HTERT RPE-1 (cell line): ENCODE measurements around the gene TJAP1.
"Not testable (repeated sequence)": the region's sequence is repeated elsewhere in the genome, so short reads cannot be mapped to it uniquely, and the experiment has no call there.

ENCODE experiments used
- in situ Hi-C: fragments of 300-500 bp; cut with MboI; formaldehyde crosslinking; loops from 4 replicates; pipeline ENCODE4 v1.14.3; 2020; ENCODE audit warnings: low sequenced_read_pairs

Gene TJAP1

DNA sequence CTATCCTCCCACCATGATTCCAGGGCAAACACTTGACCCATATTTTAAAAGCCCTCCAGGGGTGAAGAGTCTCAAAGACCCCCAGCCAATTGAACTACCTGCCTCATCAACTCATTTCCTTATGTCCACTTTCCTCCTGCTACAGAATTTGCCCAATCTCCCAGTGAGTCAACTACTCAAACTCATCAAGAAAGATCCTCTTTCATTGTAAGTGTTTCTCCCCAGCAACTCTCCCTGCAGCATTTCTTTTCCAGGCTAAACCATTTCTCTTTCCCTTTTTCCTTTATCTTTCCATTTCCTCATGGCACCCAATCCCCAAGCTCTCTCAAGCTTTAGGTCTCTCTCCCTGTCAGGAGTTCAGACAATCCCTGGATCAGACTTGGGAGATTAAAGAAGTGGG is 23.5 kb upstream of the TJAP1 start:
- in situ Hi-C loops, result no loop called here

DNA sequence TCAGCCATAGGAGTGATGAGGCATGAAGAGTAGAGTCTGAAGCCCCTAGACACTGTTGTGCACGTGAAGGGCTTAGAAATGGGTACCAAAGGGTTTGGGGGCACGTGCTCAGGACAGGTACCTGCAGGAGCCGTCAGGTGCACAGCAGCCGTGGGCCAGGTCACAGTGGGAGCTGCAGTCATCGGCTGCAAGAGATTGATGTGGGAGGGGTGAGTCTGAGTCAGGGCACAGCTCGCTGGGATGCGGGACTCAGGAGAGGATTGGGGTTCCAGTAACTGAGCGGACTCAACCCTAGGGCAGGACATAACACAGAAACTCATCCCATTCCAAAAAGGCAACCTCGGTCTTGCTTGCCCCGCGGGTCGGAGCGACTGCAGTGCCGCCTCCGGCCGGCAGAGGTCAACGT is 23.1 kb upstream of the TJAP1 start:
- in situ Hi-C loops, result no loop called here

DNA sequence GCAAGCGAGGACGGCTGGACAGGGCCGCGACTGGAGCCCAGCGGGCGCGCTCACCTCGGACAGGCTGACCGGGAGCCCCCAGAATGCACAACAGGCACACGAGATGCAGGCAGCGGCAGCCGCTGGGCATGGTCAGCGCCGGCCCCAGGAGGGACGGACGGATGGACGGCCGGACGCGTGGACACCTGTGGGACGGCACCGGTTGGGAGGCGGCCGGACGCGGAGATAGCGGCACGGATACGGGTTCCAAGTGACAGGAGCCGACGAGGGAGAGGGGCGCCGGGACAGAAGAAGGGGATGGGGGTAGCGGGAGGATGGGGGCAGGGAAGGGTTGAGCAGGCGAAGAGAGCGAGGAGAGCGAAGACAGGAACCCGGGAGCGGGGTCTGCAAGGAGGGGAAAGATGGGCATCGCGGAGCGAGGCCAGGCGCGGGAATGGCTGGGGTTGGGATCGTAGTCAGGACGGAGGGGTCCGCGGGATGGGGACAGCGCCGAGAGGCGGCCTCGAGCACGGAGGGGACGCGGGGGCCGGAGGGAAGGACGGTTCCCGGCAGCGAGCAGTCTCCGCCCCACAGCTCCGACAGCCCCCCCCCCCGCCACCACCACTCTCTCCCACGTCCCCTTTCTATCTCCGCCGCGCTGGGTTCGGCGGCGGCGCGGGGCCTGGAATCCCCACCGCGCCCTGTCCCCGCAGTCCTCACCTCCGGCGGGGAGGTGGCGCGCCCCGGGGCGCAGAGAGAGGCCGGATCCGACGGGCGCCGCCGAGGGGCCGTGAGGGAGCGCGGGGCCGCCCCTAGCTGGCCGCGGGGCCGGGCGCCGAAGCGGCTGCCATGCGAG is 22.5 kb upstream of the TJAP1 start:
- in situ Hi-C loops, result no loop called here

DNA sequence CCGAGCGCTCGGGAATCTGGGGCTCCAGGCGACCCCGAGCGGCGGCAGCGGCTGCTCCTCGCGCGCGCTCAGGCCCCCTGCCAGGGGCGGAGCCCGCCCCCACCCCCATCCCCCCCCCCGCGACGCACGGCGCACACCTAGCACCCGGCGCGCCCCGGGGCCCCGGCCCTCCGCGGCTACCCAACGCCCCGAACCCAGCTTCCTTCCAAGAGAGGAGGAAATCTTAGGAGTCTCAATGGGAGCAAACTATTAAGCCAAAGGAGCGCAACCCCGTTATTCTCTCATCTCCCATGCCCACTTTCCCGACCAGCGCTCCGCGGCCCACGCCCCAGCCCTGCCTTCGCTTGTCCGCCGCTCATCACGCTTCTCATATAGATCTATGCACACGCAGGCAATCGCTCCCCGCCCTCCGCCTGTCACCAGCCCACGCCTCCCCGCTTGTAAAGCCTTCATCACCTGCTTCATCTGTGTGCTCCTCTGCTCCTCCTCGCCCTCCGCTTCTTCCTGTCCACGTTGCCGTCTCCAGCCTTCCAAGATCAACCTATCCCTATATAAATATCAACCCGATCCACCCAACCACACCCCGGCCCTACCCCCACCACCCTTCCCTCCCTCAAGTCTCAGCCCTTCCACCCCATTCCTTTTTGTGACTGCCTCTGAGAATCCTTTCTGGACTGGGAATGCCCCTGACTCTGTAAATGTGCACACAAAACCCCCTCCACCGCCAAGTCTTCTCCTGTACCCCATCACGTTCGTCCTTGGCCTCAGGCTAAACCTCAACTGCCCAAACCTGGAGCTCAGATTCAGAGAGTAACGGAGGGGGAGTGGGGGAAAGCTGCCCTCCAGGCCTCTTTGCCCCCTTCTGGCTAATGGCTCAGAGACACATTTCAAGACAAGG is 21.6 kb upstream of the TJAP1 start, which contains the start of gene DLK2:
TSS of gene DLK2 (minus strand) at position 18 of the 898 bp plus-strand sequence. CDS start 723 bp downstream, outside the sequence.
- in situ Hi-C loops, result no loop called here

DNA sequence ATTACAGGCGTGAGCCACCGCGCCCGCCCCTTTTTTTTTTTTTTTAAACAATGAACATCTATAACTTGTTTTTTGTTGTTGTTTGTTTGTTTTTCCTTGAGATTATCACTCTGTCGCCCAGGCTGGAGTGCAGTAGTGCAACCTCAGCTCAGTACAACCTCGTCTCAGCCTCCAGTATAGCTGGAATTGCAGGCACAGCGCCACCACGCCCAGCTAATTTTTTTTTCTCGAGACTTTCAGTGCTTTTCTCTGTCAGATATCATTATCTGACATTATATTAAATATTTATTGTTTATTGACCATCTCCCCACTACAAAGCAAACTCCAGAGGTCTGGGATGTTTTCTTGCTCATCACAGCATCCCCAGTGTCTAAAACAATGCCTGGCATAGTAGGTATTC is 19.7 kb upstream of the TJAP1 start:
- in situ Hi-C loops, result no loop called here

DNA sequence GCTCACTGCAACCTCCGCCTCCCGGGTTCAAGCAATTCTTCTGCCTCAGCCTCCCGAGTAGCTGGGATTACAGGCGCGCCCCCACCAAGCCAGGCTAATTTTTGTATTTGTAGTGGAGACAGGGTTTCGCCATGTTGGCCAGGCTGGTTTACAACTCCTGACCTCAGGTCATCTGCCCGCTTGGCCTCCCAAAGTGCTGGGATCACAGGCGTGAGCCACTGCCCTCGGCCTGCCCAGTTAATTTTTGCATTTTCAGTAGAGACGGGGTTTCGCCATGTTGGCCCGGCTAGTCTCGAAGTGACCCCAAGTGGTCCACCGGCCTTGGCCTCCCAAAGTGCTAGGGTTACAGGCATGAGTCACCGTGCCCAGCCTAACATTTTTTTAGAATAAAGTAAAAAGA is 19.2 kb upstream of the TJAP1 start:
- in situ Hi-C loops, result not testable (repeated sequence)

DNA sequence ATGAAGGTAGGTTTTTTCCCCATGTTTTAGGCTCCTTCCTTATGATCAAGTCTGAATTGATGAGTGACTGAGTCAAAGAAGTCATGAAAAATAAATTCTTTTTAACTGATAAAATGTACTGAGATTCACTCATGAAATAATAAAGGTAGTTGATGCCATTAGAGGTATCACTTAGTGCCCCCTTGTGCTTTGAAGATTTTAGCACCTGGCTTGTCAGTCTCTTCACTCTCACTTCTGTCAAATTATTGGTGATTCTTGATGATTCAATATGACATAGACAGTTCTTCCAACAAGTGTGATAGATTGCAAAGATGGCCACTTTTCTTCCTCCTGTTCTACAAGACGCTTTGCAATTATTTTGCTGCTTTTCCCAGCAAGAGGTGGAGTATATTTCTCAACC is 17.8 kb upstream of the TJAP1 start:
- in situ Hi-C loops, result no loop called here

DNA sequence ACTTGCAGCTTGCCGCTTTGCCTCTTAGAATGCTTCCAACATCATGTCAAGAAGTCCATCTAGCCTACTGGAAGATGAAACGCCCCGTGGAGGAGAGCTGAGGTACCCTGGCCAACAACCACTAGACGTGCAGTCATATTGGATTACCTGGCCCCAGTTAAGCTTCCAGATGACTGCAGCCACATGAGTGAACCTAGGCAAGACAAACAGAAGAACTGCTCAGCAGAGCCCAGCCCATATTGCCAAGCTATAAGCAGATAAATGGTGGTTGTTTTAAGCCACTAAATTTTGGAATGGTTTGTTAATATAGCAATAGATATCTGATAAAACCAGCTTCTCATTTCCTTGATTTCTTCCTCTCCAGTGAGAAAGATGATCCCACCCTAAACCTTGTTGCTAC is 17.3 kb upstream of the TJAP1 start:
- in situ Hi-C loops, result no loop called here

DNA sequence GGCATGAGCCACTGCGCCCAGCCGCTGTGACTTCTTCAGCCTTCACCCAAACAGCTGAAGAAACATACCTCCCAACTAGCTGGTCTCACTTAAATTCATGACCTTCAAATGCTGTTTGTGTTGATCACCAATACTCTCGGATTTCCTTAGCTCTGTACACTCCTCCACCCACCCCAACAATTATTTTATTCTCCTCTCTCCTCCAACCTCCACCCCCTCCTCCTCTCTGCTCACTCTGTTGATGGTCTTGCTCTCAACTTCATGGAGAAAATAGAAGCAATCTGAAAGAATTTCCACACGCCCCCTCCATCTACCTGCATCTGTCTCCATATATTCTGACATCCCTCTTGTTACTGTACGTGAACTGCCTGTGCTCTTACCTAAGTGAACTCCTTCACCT is 15.4 kb upstream of the TJAP1 start:
- in situ Hi-C loops, result no loop called here

DNA sequence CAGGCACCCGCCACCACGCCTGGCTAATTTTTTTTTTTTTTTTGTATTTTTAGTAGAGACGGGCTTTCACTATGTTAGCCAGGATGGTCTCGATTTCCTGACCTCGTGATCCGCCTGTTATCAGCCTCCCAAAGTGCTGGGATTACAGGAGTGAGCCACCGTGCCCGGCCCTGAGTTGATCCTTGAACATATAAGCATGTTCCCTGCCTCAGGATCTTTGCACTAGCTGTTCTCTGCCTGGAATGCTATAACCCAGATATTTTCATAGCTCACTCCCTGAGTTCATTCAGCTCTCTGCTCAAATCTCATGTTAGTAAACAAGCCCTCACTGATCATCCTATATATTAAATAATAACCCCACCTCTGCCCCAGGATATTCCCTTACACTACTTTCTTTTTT is 13.0 kb upstream of the TJAP1 start:
- in situ Hi-C loops, result no loop called here

DNA sequence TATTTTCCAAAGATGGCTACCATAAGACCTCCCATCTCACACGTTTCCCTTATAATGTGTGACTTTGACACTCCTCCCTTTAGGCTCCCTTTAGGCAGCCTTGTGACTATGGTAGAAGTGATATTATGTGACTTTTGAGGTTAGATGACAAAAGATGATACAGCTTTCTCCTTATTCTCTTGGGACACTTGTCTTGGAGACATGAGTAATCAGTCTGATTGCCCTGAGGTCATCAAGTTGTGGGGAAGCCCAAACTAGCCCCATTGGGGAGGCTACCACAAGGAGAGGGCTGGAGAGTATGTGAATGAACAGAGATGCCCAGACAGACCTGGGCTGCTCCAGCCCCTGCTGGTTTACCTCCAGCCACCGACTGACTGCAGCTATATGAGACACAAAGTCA is 11.4 kb upstream of the TJAP1 start:
- in situ Hi-C loops, result no loop called here

DNA sequence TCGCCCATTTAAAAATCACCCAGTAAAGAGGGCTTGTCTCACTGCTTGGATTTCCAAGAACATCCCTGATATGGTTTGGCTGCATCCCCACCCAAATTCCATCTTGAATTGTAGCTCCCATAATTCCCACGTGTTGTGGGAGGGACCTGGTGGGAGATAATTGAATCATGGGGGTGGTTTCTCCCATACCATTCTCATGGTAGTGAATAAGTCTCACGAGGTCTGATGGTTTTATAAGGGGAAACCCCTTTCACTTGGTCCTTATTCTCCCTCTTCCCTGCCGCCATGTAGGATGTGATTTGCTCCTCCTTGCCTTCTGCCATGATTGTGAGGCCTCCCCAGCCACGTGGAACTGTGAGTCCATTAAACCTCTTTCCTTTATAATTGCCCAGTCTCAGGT is 10.1 kb upstream of the TJAP1 start:
- in situ Hi-C loops, result not testable (repeated sequence)

DNA sequence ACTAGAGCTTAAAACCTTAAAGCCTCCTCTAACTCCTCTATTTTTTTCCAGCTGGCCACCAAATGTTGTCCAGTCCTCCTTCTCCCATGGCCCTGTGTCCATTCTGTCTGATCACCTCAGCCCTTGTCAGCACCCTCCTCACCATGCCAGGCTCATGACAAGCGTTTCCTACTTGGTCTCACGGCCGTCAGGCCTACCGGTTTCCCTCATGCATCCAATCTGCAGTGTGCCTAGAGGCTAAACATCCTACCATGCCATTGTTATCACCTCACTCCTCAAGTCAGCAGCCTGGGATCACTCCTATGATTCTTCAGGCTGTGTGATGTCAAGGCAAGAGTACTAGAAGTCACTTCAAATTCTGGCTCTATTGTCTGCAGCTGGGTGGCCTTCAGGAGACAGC is 9.6 kb upstream of the TJAP1 start:
- in situ Hi-C loops, result no loop called here

DNA sequence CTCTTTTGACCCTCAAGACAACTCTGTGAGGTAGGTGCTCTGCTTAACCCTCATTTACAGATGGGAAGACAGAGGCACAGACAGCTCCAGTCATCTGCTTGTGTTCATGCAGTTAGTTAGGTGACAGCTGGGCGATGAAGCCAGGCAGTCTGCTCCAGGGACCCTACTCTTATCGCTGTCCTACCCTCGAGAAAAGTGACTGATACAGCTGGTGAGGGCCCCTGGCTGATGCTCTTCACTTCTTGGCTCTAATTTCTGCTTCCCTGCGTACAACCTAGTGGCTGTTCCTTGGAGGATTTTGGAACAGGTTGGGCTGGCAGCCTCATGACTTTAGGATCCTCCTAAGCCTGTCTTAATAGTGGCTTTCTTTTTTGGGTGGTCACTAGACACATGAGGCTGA is 9.1 kb upstream of the TJAP1 start:
- in situ Hi-C loops, result no loop called here

DNA sequence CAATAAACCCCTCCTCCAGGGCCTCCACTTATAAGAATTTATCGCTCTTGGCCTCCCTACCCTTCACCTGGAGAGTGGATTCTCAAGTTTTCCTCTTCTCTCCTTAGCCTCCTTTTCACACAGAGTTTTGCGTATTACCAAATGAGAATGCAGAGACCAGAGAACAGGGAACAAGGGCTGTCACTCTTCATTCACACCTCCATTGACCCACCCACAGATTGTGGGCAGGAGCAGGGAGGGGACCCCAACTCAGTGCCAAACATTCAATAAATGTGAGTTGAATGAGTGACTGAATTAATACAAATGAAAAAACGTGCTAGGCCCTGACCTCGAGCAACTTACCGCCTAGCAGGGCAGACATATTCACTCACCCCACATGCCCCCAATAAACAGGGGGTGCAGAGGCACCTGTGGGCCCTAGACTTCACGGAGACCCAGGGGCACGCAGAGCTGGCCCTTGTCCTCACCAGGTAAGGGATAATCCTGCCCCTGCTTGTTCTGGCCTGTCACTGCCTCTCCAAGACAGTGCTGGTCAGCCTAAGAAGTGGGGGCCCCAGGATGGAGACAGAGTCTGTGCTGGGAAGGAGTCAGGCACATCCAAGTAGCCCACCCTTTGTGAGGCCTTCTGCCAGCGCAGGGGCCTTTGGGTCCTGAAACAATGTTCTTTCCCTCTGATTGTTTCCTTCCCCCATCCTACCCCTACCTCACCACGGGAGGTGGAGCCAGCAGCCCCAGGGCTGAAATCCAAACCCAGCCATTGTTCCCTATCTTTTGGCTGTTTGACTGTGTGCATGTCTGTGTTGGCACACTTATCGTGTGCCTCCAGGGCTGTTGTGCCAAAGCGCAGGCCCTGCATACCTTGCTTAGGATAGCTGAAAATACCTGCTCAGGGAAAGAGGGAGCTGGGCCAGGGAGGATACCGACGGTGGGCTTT is 8.4 kb upstream of the TJAP1 start:
- in situ Hi-C loops, result no loop called here

DNA sequence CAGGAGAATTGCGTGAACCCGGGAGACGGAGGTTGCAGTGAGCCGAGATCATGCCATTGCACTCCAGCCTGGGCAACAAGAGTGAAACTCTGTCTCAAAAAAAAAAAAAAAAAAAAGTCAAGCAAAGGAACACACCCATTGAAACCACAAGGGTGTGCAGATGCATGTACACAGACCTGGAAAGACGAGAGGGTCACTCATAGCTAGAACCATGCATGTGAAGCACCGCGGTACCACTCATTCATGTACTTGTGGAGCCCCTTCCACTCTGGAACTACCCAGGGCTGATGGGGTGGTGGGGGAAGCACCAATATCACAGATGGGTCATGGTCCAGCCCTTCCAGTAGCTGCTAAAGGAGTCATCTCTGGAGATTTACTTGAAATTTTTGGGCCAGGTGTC is 7.4 kb upstream of the TJAP1 start:
- in situ Hi-C loops, result no loop called here

DNA sequence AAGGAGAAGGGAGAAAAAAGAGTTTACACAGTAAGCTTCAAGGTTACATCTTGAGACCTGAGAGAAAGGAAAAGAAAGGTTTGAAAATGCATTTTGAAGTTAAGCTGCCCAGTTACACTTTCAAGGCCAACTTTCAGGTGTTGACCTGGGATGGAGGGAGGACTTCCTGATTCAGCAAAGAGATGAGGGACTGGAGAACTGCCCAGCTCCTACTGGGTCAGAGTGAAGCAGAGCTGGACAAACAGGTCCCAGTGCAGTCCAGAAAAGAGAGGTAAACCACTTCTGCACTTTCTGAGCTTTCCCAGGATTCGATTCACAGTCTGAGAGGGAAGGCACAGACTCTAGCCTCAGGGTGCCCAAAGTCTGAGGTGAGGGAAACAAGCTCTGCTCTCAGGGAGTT is 6.0 kb upstream of the TJAP1 start:
- in situ Hi-C loops, result no loop called here

DNA sequence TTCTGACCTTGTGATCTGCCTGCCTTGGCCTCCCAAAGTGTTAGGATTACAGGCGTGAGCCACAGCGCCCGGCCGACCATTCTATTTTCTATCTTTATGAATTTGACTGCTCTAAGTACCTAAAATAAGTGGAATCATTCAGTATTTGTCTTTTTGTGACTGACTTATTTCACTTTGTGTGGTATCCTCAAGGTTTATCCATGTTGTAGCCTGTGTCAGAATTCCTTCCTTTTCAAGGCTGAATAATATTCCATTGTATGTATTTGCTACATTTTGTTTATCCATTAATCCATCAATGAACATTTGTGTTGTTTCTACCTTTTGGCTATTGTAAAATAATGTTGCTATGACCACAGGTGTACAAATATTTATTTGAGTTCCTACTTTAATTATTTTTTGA is 4.9 kb upstream of the TJAP1 start:
- in situ Hi-C loops, result no loop called here

DNA sequence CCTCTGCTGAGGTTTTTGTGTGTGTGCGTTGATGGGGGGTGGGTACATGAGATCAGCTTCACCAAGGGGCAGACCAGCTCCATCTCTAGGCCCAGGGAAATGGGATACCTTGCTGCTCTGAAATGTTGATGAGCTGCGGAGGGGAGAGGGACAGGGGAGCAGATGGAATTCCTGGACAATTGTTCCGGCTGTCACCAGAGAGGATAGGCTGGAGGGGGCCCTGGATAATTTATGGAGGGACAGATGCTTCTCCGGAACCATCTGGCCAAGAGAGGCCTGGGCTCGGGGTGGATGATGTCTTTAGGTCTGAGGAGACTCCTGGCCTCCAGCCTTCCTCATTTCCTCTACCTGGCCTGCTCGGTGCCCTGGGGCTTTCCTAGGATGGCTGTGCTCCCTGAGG is 1.9 kb upstream of the TJAP1 start:
- in situ Hi-C loops, result no loop called here

DNA sequence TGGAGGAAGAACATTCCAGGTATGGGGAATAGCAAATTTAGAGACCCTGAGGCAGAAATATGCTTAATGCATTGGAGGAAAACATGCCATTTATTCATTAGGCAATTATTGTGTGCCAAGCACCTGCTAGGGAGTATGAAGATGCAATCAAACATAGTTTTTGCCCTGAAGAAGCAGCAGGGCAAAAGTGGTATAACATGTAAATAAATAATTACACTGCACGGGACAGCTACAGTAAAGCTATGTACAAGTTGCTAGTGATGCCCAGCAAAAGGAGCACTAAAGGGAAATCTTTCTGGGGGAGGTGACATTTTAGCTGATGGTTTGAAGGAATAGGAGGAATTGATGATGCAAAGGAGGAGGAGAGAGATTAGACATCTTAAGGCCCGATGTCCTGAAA is 624 bp upstream of the TJAP1 start:
- in situ Hi-C loops, result no loop called here

DNA sequence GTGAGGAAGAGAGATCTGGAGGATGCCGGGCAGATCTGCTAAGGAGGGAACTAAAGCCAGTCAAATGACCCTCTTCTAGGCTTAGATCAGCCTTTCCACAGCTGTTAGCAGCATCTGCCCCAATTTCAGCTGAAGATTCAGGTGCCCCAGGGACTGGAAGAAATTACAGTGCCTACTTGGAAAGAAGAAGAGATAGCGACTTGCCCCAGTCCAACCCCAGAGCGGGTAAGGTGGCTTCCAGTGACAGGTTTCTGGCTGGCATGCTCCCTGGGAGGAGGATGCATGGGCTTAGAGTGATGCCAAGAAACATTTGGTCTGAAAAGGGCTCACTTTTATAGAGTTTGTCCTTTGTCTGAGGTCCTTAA is 620 bp downstream of the TJAP1 start:
- in situ Hi-C loops, result no loop called here
